Endometrial microvascular endothelial cells (primary cell): Measurements from ENCODE around the gene GOLPH3L. TPM values are rescaled to one million over a fixed set of nuclear protein-coding genes. Genes with fewer than 3 reads are reported as not detected.
"Not testable (repeated sequence)": the region's sequence is repeated elsewhere in the genome, so short reads cannot be mapped to it uniquely, and the experiment has no call there.

Experiments used
- in situ Hi-C: cut with HindIII; loops from 2 replicates; pipeline ENCODE4 v1.10.0; 2017; ENCODE audit warnings: low sequenced_read_pairs, low pct_unique_long_range_greater_than_20kb; ENCODE audit errors: inconsistent ontology term
- total RNA-seq: library from RNA; depleted of rRNA; stranded (reverse); fragments of >200 nt; gene quantifications from one replicate; pipeline ENCODE4 v1.2.3, GENCODE V29; 2015; ENCODE audit errors: inconsistent ontology term

The GOLPH3L gene
- total RNA-seq, 1 donor from 2014 or later, result 28.6 TPM

DNA sequence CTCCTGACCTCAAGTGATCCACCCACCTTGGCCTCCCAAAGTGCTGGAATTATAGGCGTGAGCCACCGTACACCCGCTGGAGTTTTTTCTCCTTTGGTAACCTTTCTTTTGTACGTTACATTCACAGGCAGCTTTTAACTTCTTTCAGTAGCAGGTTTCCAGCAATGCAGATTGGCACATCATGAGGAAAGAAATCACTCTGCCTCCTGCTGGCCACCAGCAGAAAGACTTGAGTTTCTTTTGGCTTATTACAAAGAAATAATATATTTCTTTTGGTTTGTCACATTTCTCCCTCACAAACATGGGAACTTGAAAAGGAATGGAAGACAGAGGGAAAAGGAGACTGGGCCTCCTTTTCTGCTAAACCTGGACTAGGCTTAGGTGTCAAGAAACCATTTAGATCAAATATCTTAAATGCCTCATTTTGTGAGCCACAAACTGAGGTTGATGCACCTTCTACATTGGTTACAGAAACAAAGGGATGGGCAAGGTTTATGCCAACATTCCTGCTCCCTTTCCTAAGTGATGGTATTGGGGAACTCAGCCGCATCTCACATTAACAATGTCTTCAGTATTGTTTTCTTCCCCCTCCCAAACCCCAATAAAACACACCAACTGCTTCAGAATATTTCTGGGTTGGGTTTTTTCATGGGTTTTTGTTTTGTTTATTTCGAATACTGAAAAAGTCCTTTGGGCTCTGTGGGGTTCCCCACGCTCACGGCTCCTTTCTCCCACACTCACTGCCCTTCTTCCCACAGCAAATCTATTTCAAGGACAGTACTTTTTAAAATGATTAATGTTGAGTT lies 75.3 kb downstream of the GOLPH3L start:
- in situ Hi-C loops, result no loop called here

DNA sequence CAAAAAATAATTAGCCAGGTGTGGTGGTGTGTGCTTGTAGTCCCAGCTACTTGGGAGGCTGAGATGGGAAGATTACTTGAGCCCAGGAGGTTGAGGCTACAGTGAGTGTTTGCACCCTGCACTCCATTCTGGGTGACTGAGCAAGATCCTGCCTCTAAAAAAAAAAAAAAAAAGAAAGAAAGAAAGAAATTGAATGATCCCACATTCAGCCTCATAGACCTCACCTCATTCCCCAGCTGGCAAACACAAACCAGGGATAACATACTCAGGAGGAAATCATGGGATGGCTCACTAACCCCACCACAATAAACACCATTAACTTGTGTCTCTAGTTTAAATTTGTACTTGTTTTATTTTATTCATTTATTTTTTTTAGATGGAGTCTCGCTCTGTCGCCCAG lies 76.0 kb downstream of the GOLPH3L start:
- in situ Hi-C loops, result no loop called here

- in situ Hi-C loops, result no loop called here
These were observed 77.1 kb downstream of the GOLPH3L start for GRCh38 chr1:150619576-150620509.

GRCh38 chr1:150615346-150616201 lies 81.4 kb downstream of the GOLPH3L start:
- in situ Hi-C loops, result no loop called here

DNA sequence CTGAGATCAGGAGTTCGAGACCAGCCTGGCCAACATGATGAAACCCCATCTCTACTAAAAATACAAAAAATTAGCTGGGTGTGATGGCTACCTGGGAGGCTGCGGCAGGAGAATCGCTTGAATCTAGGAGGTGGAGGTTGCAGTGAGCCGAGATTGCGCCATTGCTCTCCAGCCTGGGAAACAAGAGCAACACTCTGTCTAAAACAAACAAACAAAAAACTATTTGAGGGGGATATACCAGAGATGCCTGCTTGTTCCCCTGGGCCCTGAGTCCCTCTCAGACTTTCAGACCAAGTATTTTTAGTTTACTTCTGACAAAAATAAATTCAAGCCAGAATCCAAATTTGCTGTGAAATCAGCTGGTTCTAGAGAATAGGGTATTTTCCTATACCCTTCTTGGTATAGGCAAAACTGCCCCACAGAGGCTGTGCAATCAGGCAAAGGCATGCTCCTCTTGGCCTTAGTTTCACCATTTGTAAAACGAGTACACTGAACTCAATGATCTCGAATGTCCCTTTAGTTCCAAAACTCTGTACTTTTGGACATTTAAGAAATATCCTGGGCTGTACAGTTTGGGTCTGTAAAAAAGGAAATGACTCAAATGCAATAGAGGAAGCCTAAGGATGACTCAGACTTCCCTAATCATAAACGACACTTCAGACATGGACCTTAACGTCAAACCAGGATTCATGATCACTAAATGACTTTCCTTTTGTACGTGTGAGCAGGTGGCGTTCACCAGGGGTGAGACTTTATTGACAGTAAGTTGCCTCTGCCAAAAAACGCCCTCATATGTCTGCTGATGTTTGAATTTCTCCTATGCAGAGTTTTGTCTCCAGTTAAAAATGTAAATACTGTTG lies 83.7 kb downstream of the GOLPH3L start:
- in situ Hi-C loops, result no loop called here

GRCh38 chr1:150612014-150612345 lies 85.0 kb downstream of the GOLPH3L start:
- in situ Hi-C loops, result no loop called here

GRCh38 chr1:150610576-150610975 lies 86.4 kb downstream of the GOLPH3L start:
- in situ Hi-C loops, result no loop called here

GRCh38 chr1:150609732-150610131 lies 87.2 kb downstream of the GOLPH3L start:
- in situ Hi-C loops, result no loop called here

GRCh38 chr1:150606463-150607142 lies 90.4 kb downstream of the GOLPH3L start:
- in situ Hi-C loops, result no loop called here

- in situ Hi-C loops, result not testable (repeated sequence)
These were observed 91.6 kb downstream of the GOLPH3L start for GRCh38 chr1:150605451-150605731.

DNA sequence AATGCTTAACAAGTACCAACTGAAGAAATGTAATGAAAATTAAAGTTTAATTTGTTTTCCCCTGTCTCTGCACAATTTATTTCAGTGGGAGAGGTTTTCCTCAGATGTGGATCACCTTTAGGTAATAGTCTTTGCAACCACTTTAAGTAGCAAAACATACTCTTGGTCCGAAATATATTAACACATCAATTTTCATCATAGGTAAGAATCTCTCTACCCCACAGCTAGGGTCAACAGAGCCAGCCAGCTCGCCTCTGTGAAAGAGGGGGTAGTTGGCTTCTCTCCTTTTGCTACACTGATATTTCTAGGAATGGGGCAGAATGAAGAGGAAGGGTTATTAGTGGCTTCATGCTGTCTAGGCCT lies 92.7 kb downstream of the GOLPH3L start:
- in situ Hi-C loops, result no loop called here

DNA sequence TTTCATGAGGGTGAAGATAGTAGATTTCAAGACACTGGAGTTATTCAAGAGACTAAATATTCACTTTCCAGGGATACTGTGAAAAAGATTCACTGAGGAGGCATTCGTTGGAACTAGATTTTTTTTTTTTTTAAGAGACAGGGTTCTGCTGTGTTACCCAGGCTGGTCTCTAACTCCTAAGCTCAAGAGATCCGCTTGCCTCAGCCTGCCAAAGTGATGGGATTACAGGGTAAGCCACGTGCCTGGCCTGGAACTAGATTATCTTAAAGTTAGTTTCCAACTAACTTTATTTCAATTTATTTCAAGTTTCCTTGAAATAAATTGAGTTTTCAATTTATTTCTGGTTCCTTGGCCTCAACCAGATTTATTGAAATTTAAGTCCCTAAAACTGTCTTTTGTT lies 93.2 kb downstream of the GOLPH3L start:
- in situ Hi-C loops, result no loop called here

DNA sequence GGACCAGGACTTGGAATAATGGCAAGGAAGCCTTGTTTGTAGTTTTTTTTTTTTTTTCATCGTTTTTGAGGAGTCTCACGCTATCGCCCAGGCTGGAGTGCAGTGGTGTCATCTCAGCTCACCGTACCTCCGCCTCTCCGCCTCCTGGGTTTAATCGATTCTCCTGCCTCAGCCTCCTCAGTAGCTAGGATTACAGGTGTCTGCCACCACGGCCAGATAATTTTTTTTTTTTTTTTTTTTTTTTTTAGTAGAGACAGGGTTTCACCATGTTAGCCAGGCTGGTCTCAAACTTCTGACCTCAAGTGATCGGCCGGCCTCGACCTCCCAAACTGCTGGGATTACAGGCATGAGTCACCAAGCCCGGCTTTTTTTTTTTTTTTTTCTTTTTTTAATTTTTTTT lies 94.6 kb downstream of the GOLPH3L start:
- in situ Hi-C loops, result not testable (repeated sequence)

DNA sequence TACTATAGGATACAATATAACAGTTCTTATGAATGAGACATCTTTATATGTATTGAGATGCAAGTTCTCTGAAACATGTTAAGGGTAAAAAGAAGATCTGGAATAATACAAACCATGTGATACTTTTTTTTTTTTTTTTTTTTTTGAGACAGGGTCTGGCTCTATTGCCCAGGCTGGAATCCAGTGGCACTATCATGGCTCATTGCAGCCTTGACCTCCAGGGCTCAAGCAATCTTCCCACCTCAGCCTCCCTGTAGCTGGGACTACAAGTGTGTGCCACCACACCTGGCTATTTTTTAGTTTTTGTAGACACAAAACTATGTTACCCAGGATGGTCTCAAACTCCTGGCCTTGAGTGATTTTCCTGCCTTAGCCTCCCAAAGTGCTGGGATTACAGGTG lies 95.4 kb downstream of the GOLPH3L start:
- in situ Hi-C loops, result no loop called here

DNA sequence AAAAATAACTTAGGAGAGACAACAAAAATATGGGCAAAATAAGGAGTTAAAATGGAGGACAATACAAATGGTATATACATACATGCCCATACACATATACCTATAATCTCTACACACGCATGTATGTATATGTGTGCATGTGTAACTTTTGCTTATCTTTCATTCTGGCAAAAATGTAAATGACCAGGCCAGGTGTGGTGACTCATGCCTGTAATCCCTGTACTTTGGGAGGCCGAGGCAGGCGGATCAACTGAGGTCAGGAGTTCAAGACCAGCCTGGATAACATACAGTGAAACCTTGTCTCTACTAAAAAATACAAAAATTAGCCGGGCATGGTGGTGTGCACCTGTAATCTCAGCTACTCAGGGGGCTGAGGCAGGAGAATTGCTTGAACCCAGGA lies 98.6 kb downstream of the GOLPH3L start:
- in situ Hi-C loops, result not testable (repeated sequence)

DNA sequence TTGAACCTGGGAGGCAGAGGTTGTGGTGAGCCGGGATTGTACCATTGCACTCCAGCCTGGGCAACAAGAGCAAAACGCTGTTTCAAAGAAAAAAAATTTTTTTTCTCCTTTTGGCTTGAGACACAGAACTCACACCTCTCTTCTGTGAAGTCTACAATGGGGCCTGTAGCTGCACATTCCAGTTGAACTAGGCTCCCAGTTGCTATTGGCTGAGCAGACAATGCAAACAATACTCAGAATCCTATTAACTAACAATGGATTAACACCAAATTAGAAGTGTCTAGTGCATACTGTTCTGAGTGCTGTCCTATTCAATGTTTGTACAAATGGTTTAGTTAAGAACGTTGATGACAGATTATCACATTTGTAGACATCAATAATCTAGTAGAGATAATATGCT lies 100.0 kb downstream of the GOLPH3L start:
- in situ Hi-C loops, result no loop called here
